PC-3 (cell line): ENCODE results near the gene TPH2. TPM values are rescaled to one million over a fixed set of nuclear protein-coding genes. Genes with fewer than 3 reads are reported as not detected.
A peak's percentile ranks its signal among the peaks of the same experiment; 100 is the strongest.

ENCODE experiments used
- ATAC-seq: fragments of 200-7000 bp; cut with Tn5 transposase; 2 replicates; pipeline ENCODE4 v1.9.1; 2020; ENCODE audit warnings: mild to moderate bottlenecking, moderate library complexity
- BruUV-seq: library from RNA; stranded (reverse); fragments of 400-500 nt; replicated peaks from 2 replicates; lab custom pipeline; 2021; lab: Mats Ljungman, UMichigan
- CTCF ChIA-PET: fragments of 300-600 bp; sonication (Branson Sonifier 250); formaldehyde crosslinking; loops from one replicate; lab custom pipeline; 2022; ENCODE audit warnings: antibody characterized with exemption; lab: Charles Lee
- POLR2A ChIA-PET: fragments of 300-600 bp; sonication (Branson Sonifier 250); formaldehyde crosslinking; loops from one replicate; lab custom pipeline; 2022; ENCODE audit warnings: antibody characterized with exemption; ENCODE audit not compliant: unreplicated experiment; lab: Charles Lee
- DNase-seq: peaks from one replicate; pipeline ENCODE4 v3.0.0-alpha.2; 2015
- H2AFZ ChIP-seq: fragments of 300-600 bp; sonication (generic); 2 replicates; pipeline ENCODE4 v1.6.0; 2016; ENCODE audit warnings: antibody characterized with exemption, low read length
- H3F3A ChIP-seq: fragments of 300-600 bp; sonication (generic); one replicate; pipeline ENCODE4 v1.6.0; 2017; ENCODE audit warnings: antibody characterized with exemption, low read length, control low read depth, mild to moderate bottlenecking; ENCODE audit not compliant: unreplicated experiment
- H3K27ac ChIP-seq: fragments of 300-600 bp; sonication (generic); 2 replicates; pipeline ENCODE4 v1.5.1; 2016; ENCODE audit warnings: mild to moderate bottlenecking, low read length
- H3K27me3 ChIP-seq: fragments of 300-600 bp; sonication (generic); 2 replicates; pipeline ENCODE4 v1.6.1; 2016; ENCODE audit warnings: low read length, mixed read lengths
- H3K36me3 ChIP-seq: fragments of 300-600 bp; sonication (generic); 2 replicates; pipeline ENCODE4 v1.6.1; 2016; ENCODE audit warnings: low read depth, mixed run types, low read length, mixed read lengths
- H3K4me1 ChIP-seq: fragments of 300-600 bp; sonication (generic); 2 replicates; pipeline ENCODE4 v1.5.1; 2016; ENCODE audit warnings: low read length; ENCODE audit not compliant: insufficient read depth
- H3K4me2 ChIP-seq: fragments of 300-600 bp; sonication (generic); 2 replicates; pipeline ENCODE4 v1.6.0; 2016; ENCODE audit warnings: low read length
- H3K4me3 ChIP-seq: fragments of 300-600 bp; sonication (generic); 2 replicates; pipeline ENCODE4 v1.5.1; 2016; ENCODE audit warnings: mild to moderate bottlenecking, low read length, mixed read lengths
- H3K79me2 ChIP-seq: fragments of 300-600 bp; sonication (generic); 2 replicates; pipeline ENCODE4 v1.6.1; 2017; ENCODE audit warnings: low read length, mixed read lengths
- H3K9ac ChIP-seq: fragments of 300-600 bp; sonication (generic); 2 replicates; pipeline ENCODE4 v1.6.0; 2016; ENCODE audit warnings: mild to moderate bottlenecking, low read length
- H3K9me2 ChIP-seq: fragments of 300-600 bp; sonication (generic); replicated peaks from 2 replicates; pipeline ENCODE4 v1.6.1; 2016; ENCODE audit warnings: mixed run types, low read length, mixed read lengths
- H3K9me3 ChIP-seq: fragments of 300-600 bp; sonication (generic); 2 replicates; pipeline ENCODE4 v1.6.1; 2016; ENCODE audit warnings: low read length, mixed read lengths
- H4K20me1 ChIP-seq: fragments of 300-600 bp; sonication (generic); 2 replicates; pipeline ENCODE4 v1.6.1; 2016; ENCODE audit warnings: low read length, mixed read lengths
- EZH2 ChIP-seq: fragments of 300-600 bp; sonication (generic); IDR thresholded peaks from one replicate; pipeline ENCODE4 v1.6.1; 2017; ENCODE audit warnings: antibody characterized with exemption, mild to moderate bottlenecking, low read length; ENCODE audit not compliant: unreplicated experiment
- EZH2phosphoT487 ChIP-seq: fragments of 300-600 bp; sonication (generic); IDR thresholded peaks from 2 replicates; pipeline ENCODE4 v1.6.1; 2018; ENCODE audit warnings: mild to moderate bottlenecking, antibody characterized with exemption, low read length, borderline replicate concordance
- intact Hi-C: fragments of 100-400 bp; cut with micrococcal nuclease; formaldehyde crosslinking; loops from 2 replicates; pipeline ENCODE4 v1.9.0; 2023
- total RNA-seq: library from RNA; depleted of rRNA; stranded (reverse); fragments of >200 nt; gene quantifications from 2 replicates; pipeline ENCODE4 v1.2.3, GENCODE V29; 2014
- TF ChIP-seq, protein P1 (sequence below): fragments of 300-600 bp; sonication (generic); conservative IDR thresholded peaks from 2 replicates; pipeline ENCODE4 v1.5.1; 2017; ENCODE audit warnings: antibody characterized with exemption, low read depth, mild to moderate bottlenecking, low read length

The TPH2 gene
- total RNA-seq, 1 experiment from 2014 or later: not detected

DNA sequence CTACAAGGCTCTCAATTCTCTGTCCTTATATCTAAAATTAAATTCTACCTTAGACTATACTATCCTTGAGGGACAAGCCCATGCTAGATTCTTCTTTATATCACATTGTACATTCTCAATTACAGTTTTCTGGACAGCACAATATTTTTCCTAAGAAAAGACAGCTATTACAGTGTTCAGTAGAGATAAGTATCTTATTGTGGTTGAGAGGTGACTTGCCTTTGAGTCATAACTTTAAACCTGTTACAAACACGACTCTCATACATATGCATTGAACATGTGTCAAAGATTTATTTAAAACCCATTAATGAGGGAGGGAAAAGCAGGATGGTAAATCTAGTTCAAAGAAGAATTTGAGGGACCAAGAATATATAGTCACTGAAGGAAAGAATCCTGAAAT is 61.1 kb downstream of the TPH2 start:
- H3K27ac ChIP-seq: no peak overlapping the region
- H3K36me3 ChIP-seq: no peaks in the 10 kb centered on the region
- H3K4me1 ChIP-seq: 0 out of 2 replicates have a peak, but pooled peaks cover 7% of the 10 kb centered on the region
- intact Hi-C loops: no loop called here
- TF ChIP-seq EZH2 (no peak), EZH2phosphoT487 (no peak)
- TF ChIP-seq, protein P1, sequence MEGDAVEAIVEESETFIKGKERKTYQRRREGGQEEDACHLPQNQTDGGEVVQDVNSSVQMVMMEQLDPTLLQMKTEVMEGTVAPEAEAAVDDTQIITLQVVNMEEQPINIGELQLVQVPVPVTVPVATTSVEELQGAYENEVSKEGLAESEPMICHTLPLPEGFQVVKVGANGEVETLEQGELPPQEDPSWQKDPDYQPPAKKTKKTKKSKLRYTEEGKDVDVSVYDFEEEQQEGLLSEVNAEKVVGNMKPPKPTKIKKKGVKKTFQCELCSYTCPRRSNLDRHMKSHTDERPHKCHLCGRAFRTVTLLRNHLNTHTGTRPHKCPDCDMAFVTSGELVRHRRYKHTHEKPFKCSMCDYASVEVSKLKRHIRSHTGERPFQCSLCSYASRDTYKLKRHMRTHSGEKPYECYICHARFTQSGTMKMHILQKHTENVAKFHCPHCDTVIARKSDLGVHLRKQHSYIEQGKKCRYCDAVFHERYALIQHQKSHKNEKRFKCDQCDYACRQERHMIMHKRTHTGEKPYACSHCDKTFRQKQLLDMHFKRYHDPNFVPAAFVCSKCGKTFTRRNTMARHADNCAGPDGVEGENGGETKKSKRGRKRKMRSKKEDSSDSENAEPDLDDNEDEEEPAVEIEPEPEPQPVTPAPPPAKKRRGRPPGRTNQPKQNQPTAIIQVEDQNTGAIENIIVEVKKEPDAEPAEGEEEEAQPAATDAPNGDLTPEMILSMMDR: no peak
- no peak overlapping the region for H2AFZ ChIP-seq
- BruUV-seq: no TSS peak
- H3K9ac ChIP-seq: no peak overlapping the region
- no peaks in the 10 kb centered on the region for H3F3A ChIP-seq
- no peak overlapping the region for H3K4me2 ChIP-seq
- ChIA-PET POLR2A (no interaction called here), CTCF (no interaction called here)
- H3K9me3 ChIP-seq: no peaks in the 10 kb centered on the region
- H3K4me3 ChIP-seq: no peak overlapping the region
- DNase-seq (peak; percentile 68), ATAC-seq (peak; percentile 99)
- peaks cover 46% of the 10 kb centered on the region for H3K27me3 ChIP-seq
- no peaks in the 10 kb centered on the region for H3K9me2 ChIP-seq
- no peaks in the 10 kb centered on the region for H3K79me2 ChIP-seq
- H4K20me1 ChIP-seq: no peaks in the 10 kb centered on the region

DNA sequence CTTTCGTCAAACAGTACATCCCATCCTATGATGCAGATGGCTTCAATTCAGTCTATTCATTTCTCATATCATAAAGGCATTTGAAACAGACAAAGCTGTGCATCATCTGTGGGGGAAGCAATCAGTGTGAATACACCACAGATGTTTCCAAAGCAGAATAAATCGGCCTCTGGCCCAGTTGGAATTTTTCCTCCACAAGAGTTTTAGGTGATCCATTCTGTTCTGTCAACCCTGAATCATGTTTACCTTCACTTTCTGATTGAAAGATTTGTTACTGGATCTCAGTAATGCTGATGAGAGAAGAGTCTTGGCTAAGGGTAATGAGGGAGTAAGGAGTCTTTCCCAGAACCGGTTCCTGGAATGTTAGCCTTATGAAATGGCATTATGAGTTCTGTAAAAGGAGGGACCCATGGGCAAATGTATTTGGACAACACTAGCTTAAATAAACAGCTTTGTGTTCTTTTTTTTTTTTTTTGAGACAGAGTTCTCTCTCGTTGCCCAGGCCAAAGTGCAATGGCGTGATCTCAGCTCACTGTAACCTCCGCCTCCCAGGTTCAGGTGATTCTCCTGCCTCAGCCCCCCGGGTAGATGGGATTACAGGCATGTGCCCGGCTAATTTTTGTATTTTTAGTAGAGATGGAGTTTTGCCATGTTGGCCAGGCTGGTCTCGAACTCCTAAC is 62.5 kb downstream of the TPH2 start:
- H3K9me2 ChIP-seq: no peaks in the 10 kb centered on the region
- TF ChIP-seq, protein P1: no peak
- BruUV-seq: no TSS peak
- H3F3A ChIP-seq: no peaks in the 10 kb centered on the region
- intact Hi-C loops: no loop called here
- CTCF ChIA-PET: no interaction called here
- H3K4me3 ChIP-seq: no peak overlapping the region
- ATAC-seq (no peak), DNase-seq (peak; percentile 29)
- no peak overlapping the region for H3K27ac ChIP-seq
- H3K36me3 ChIP-seq: no peaks in the 10 kb centered on the region
- H3K9ac ChIP-seq: no peak overlapping the region
- no peak overlapping the region for H3K4me2 ChIP-seq
- H3K79me2 ChIP-seq: no peaks in the 10 kb centered on the region
- no peak overlapping the region for H2AFZ ChIP-seq
- H3K4me1 ChIP-seq: 0 out of 2 replicates have a peak, but pooled peaks cover 7% of the 10 kb centered on the region
- peaks cover 54% of the 10 kb centered on the region for H3K27me3 ChIP-seq
- no peaks in the 10 kb centered on the region for H3K9me3 ChIP-seq
- no peaks in the 10 kb centered on the region for H4K20me1 ChIP-seq
- POLR2A ChIA-PET: no interaction called here

DNA sequence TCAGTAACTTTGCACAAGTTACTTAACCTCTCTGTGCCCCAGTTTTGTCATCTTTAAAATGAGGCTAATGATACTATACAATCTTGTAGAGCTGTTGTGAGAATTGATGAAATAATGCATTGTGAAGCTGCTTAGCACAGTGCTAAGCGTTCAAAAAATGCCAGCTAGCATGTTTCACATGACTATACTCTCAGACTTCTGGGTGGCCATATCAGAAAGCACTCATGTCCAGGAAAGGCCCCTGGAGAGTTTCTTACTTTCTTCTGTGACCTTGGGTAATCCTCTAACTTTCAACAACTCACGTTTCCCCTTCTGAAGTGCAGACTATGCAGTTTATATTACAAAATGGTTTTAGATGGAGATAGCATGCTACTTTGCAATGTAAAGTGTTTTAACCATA is 68.1 kb downstream of the TPH2 start:
- Histone ChIP-seq H3F3A (no peaks in the 10 kb centered on the region), H3K27me3 (peaks cover 50% of the 10 kb centered on the region), H3K27ac (no peak overlapping the region), H4K20me1 (no peaks in the 10 kb centered on the region), H3K4me2 (no peak overlapping the region), H3K9me3 (no peaks in the 10 kb centered on the region), H2AFZ (no peak overlapping the region), H3K79me2 (no peaks in the 10 kb centered on the region), H3K4me1 (no peaks in the 10 kb centered on the region), H3K9ac (no peak overlapping the region), H3K4me3 (no peak overlapping the region), H3K36me3 (no peaks in the 10 kb centered on the region), H3K9me2 (no peaks in the 10 kb centered on the region)
- CTCF ChIA-PET: no interaction called here
- BruUV-seq: no TSS peak
- no peak for TF ChIP-seq EZH2phosphoT487
- TF ChIP-seq EZH2: no peak
- TF ChIP-seq, protein P1: no peak
- POLR2A ChIA-PET: no interaction called here
- no peak for DNase-seq
- ATAC-seq: no peak
- intact Hi-C loops: no loop called here
